Globus pallidus (tissue), 1 donor: ENCODE measurements around the gene NR4A3.

Experiments
- DNase-seq: peaks from one replicate; pipeline ENCODE4 v3.0.0-alpha.2; 2015; ENCODE audit warnings: low spot score

Gene NR4A3

GRCh38 chr9:99814359-99814758 lies 7.3 kb upstream of the NR4A3 start:
- DNase-seq: no peak

DNA sequence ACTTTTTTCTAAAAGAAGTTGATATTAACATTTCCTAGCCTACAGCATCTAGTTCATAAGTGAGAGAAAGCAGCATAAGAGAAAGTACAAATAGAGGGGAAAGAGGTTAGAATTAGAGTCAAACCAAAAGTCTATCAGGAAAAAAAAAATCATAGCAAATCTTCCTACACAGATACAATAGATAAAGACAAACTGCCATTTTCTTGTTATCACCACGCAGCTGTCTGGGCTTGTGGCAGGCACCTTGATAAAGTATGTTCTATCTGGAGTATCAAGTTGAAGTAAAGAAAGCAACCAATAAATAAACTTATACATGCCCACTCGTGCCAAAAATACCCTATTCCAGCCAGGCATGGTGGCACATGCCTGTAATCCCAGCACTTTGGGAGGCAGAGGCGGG lies 5.3 kb upstream of the NR4A3 start:
- DNase-seq: no peak

DNA sequence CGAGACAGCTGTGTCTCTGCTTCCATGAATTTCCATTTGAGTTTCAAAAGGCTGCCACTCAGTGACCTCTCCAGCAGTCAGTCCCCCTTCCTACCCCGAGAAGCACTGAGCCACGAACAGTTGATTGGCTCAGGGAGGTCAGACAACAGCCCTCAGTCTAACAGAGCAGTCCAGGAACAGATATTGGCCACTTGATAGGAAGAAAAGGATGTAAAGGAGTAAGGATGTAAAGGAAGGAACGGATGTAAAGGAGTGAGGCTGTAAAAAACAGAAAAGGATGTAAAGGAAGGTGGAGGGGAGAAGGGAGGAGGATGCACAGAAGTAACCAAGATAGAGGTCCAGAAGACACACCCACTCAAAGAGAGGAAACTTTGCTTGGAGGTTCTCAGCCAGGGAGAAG lies 3.2 kb upstream of the NR4A3 start:
- peak; percentile 18 for DNase-seq

DNA sequence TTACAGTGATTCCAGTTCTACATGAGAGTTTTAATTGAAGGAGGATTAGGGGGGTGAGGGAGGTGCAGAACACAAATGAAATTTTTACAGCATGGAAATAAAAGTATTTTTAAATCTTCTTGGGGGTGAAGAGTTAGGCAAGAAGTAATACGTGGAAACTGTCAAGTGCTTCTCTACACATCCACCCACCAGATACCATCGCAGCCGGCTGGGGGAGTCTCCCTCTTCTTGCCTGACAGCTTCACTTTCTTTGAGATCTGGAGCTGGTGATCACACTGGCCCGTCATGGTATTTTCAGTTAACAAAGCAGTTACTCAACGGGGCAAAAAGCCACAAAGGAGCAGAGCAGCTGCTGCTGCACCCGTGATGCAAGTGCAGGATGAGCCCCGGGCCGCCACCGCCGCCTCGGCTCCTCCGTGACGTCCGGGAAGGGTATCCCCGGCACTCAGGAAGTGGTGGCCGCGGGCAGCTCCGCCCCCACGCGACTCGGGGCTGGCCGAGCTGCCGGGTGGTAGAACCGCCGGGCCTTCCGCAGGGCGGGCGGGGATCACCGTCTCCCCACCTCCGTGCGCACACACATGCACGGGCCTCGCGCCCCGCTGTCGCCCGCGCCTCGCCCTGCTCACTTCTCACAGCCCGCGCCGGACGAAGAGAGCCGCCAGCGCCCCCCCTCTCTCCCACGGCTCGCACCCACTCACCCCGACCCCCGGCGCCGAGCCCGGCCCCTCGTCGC lies 2.4 kb upstream of the NR4A3 start:
- DNase-seq: peak; percentile 79

DNA sequence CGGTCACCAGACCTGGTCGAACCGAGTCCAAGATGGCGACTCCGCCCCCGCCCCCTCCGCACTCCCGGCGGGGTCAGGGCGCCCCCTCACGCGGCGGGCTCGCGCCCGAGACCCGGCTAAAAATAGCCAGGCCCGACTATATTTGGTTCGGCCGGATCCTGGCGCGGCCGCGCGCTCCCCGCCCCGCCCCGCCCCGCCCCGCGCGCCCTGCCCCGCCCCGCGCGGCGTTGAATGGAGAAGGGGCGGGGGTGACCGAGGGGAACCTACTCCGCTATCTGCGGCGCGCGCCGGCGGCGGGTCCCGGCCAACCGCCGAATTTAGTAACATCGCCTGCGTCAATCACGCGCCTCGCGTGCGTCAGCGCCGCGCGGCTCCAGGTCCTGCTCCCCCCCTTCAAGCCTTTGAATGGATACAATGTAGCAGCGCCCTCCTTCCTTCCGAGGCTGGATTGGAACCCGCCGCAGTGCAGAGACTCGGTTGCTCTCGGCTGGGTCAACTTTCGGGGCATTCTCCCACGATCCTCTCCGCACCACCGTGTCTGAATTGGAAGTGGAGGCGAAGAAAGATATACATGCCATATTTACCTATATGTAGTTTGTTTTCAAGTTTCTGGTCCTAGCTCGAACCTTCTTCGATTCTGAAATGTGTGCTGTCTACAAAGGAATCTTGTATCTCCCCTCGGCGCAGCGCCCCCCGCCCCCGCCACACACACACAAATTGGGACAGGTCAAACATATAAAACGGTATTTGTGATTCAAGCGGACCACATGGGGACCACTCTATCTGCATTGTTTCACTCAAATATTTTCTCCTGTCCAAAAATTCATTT lies 1.6 kb upstream of the NR4A3 start:
- peak; percentile 86 for DNase-seq

DNA sequence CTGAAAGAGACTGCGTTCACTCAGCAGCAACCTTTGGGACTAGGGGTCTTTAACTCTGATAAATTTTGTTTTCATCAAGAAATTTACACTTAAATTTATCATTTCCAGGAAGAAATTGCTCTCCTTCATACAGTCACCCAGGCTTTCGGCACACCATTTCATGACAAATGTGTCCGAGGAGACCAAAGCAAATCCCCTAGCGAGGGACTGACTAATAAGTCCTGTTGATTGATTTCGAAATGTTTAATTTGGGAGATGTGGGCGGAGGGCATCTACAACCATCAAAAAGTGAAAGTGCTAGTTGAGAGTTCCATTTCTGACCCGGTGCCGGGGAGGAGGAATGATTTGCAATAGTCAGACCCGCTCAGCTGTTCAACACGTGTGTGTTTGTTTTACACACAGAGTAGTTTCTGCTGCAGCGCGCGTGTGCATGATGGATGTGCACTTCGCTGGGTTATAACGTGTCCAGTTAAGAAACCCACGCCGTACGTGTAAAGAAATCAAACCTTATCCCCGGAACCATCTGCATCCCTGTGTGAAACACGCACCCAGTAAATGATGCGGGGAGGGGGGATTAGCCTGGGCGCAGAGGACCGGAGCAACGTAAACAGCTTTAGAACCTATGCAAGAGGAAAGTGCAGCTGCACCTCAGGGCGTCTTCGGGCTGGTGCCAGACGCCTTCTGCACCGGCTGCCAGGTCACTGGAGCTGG lies 845 bp upstream of the NR4A3 start:
- DNase-seq: peak; percentile 83

DNA sequence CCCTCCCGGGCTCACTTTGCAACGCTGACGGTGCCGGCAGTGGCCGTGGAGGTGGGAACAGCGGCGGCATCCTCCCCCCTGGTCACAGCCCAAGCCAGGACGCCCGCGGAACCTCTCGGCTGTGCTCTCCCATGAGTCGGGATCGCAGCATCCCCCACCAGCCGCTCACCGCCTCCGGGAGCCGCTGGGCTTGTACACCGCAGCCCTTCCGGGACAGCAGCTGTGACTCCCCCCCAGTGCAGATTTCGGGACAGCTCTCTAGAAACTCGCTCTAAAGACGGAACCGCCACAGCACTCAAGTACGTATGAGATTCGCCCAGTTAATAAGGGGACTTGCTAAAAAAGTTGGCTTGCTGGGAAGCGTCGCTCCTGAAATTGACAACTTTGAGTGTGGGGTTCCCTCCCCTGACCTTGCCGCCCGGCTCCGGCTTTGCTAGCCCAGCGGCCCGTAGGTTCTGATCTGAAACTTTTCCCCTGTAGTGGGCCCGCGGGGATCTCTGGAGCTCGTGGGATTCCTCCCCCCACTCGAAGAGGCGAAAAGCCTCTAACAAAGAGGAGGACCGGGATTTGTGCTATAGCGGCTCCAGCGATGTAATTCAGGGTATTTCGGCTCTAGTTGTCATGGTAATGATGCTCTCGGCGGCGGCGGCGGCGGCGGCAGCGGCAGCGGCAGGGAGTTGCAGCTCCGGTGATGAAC lies 572 bp downstream of the NR4A3 start:
- peak; percentile 48 for DNase-seq

- peak; percentile 31 for DNase-seq
These were observed 1.3 kb downstream of the NR4A3 start for GRCh38 chr9:99822806-99823591.

- DNase-seq: peak; percentile 26
These were observed 2.1 kb downstream of the NR4A3 start for GRCh38 chr9:99823681-99824377.

- DNase-seq: peak; percentile 17
These were observed 2.9 kb downstream of the NR4A3 start for GRCh38 chr9:99824378-99825171.

- DNase-seq: no peak
These were observed 3.7 kb downstream of the NR4A3 start for GRCh38 chr9:99825172-99826046.

GRCh38 chr9:99826579-99826978 lies 4.9 kb downstream of the NR4A3 start:
- DNase-seq: no peak

GRCh38 chr9:99827244-99827643 lies 5.6 kb downstream of the NR4A3 start:
- DNase-seq: no peak

GRCh38 chr9:99828054-99828416 lies 6.3 kb downstream of the NR4A3 start:
- no peak for DNase-seq

GRCh38 chr9:99828417-99829176 lies 6.9 kb downstream of the NR4A3 start:
- DNase-seq: no peak

DNA sequence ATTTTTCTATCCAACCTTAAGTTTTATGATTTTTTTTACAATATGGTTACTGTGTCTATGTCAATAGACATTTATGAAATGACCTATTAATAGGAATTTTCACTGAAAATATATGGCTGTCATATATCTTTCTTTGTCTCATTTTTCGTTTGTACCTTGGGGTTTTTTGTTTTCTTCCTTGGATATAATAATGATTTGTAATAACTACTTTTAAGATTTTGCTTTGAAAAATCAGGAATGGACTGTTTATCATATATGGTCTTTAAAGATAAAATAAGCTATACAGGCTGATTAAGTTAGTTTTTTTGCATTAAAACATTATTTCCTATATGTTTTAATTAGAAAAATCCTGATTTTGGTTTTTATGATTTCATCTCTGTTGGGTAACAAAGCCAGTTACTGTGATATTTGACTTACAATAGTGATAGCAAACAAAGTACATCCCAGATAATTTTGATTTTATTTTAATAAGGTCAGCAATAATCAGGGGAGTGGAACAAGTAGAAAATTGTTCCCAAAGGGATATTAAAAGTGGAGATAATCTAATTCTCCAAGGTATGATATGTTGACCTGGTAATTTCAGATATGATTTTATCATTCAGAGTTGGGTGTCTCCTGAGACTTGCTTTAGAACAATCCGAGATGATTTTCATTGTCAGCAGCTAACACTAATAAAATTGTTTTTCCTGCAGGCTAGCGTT lies 10.3 kb downstream of the NR4A3 start:
- DNase-seq: no peak

DNA sequence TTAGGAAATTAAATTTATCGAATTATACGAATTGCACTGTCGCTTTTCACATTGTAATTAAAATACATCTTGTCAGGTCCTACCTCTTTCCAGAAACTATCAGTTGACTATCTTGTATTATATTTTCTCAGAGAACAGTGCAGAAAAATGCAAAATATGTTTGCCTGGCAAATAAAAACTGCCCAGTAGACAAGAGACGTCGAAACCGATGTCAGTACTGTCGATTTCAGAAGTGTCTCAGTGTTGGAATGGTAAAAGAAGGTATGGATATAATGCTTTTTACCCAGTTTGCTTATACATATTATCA lies 10.8 kb downstream of the NR4A3 start:
- DNase-seq: no peak

GRCh38 chr9:99833735-99834134 lies 12.1 kb downstream of the NR4A3 start:
- no peak for DNase-seq
